Epidermal melanocyte (primary cell): ENCODE measurements around the gene CLC.
"Not testable (repeated sequence)": the region's sequence is repeated elsewhere in the genome, so short reads cannot be mapped to it uniquely, and the experiment has no call there.

Experiments used
- DNase-seq: peaks from one replicate; pipeline ENCODE4 v3.0.0; 2011; ENCODE audit warnings: low spot score; ENCODE audit not compliant: insufficient read length

Gene CLC

DNA sequence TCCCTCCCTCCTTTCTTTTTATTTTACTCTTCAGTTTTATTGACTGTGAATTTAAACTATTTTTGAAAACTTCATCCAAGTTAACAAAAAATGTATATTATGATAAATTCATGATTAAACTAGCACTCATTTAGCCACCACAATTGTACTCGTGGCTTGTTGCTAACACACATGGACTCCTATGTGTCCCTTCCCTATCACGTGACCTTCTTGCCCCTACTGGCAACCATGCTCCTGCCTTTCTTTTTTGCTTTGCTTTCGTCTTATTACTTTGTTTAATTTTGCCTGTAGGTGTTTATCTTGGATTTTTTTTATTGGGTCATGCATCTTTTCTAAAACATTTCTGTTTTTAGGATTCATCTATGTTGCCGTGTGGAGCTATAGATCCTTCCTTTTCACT is 8.2 kb downstream of the CLC start:
- DNase-seq: no peak

DNA sequence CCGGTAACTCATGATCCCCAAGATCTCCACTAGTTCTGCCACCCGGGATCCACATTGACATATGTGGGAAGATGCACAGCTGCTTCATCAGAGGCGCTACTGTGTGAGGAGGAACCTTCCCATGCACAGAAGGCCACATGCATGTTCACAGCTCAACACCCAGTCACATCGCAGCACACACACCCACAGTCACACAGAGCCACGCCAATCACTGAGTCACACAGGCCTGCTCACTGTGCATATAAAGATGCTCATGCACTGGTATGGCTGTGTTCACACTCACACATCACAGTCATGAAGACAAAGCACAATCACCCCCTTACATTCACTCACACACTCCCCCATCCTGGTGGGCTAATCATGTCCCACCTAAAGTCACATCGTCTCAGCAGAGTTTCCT is 9.8 kb downstream of the CLC start:
- no peak for DNase-seq

DNA sequence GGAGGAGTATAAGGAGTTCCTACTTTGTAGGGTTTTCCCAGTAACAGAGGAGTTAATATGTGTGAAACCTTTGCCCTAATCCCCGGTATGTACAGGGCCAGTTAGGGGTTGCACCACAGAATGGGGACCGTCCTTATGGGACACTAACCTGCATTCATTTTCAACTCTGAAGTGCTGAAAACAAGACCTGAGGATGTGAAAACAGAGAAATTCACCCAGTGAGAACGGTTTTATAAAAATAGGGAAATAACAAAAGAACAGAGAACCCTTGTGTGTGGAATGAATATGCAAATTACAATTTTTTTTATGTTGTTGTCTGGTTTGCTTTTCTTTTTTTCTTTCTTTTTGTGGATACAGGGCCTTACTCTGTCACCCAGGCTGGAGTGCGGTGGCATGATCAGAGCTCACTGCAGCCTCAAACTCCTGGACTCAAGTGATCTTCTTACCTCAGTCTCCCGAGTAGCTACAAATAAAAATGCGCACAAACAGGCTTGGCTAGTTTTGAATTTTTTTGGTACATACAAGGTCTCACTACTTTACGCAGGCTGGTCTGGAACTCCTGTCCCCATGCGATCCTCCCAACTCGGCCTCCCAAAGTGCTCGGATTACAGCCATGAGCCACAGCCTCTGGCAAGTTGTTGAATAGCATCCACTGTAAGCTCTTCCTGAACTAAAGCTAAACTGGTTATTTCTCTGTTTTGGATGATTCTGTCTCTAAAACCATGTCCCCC is 10.6 kb downstream of the CLC start:
- no peak for DNase-seq

DNA sequence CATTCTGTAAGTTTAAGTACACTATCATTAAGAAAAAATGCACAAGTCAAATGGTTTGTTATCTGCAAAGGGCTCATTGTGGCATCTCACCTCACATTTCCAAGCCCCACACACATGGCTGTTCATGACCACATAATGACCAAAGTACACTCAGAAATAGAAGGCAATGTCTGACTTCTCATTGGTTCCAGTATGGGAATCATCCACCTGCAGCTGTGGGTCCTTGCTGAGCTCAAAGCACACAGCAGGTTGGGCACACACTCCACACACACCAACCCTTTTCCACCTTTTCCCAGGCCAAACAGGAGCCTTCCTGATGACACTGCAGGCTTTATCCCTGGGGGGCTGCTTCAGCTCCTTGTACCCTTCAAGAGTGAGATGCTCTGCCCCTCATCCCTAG is 11.8 kb downstream of the CLC start:
- no peak for DNase-seq

DNA sequence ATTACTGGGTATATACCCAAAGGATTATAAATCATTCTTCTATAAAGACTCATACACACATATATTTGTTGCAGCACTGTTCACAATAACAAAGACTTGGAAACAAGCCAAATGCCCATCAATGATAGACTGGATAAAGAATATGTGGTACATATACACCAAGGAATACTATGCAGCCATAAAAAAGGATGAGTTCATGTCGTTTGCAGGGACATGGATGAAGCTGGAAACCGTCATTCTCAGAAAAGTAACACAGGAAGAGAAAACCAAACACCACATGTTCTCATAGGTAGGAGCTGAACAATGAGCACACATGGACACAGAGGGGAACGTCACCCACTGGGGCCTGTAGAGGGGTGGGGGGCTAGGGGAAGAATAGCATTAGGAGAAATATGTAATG is 17.7 kb downstream of the CLC start:
- not testable (repeated sequence) for DNase-seq

DNA sequence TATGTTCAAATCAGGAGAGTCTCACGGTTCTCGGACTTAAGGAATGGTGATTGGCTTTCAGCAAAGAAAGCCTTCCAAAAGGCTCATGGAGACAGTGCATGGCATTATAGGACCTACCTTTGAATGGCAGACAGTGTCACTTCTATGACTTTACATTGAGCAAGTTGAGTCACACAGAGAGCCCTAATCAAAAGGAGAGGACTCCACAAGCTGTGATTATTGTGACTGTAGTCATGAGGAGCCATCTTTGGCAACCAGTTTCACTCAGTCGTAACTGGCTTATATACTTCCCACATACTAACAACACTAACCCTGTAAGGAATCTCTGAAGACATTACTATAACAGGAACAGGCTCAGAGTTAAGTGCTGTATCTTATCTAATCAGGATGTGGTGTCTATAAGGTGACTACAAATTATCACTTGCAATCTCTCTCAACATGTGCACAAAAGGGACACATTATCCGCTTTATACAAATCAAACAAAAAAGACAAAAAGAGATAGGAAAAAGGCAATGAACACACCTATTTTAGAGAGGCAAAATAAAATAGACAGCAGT is 27.4 kb downstream of the CLC start:
- DNase-seq: no peak

DNA sequence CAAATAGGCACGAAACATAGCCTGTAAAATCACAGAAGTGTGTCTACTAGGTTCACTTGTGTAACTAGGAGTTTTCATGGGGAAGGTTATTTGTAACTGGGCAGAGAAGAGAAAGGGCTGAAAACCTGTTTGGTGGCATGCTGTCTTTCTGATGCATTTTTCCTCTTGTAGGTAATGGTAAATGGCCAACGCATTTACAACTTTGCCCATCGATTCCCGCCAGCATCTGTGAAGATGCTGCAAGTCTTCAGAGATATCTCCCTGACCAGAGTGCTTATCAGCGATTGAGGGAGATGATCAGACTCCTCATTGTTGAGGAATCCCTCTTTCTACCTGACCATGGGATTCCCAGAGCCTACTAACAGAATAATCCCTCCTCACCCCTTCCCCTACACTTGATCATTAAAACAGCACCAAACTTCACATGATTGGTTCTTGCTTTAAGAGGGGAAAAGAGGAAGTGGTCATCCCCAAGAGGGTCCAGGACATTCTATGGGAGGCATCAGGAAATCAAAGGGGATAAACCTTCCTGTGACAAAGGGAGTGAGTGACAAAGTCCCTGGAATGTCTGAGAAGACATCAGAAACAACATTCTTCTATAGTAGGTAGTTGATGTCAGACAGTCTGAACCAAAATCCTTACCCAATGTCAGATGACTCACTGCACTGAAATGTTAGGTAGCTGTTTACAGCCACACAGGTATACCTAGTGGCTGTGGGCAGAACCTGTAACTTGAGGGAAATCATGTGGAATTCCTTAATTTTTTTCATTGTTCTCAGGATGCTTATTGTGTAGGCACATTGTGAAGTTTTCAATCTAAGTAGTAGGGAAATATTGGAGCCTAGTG is 28.6 kb downstream of the CLC start:
- DNase-seq: no peak

DNA sequence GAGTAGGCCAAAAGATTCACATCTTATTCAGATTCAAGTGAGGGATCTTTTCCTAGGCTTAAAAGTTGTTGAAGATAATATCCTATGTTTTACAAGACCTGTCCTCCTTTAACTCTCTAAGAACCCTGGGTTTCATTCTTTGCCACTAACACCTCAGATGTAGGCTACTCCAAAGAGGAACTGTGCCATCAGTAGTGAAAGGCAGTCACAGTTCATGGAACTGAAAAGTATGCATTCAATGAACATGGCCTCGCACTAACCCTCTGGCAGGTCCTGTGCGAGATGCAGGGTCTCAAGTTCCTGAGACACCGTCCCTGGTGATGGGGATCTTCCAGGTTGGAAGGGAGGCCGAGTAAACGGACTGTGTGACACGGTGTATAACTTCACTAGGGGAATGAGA is 29.2 kb downstream of the CLC start:
- no peak for DNase-seq

DNA sequence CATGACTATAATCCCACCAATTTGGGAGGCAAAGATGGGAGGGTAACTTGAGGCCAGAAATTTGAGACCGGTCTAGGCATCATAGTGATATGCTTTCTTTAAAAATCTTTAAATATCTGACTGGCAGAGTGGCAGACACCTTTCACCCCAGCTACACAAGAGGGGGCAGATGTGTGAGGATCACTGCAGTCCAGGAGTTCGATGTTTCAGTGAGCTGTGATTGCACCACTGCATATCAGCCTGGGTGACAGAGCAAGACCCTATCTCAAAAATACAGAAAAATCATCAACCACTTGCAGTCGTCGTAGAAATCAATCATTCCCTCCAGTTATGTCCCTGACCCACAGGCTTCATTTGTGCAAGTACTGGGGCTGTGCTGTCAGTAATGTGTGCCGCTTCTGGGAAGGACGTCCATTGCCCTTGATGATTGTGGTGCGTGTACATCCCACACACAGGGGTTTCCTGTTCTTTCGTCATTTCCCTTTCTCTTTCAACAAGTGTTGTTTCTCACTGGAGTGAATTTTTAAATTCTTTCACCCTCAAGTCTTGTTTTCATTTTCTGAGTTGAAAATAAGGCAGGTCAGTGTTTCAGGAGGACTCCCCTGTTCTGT is 32.1 kb downstream of the CLC start:
- DNase-seq: no peak

DNA sequence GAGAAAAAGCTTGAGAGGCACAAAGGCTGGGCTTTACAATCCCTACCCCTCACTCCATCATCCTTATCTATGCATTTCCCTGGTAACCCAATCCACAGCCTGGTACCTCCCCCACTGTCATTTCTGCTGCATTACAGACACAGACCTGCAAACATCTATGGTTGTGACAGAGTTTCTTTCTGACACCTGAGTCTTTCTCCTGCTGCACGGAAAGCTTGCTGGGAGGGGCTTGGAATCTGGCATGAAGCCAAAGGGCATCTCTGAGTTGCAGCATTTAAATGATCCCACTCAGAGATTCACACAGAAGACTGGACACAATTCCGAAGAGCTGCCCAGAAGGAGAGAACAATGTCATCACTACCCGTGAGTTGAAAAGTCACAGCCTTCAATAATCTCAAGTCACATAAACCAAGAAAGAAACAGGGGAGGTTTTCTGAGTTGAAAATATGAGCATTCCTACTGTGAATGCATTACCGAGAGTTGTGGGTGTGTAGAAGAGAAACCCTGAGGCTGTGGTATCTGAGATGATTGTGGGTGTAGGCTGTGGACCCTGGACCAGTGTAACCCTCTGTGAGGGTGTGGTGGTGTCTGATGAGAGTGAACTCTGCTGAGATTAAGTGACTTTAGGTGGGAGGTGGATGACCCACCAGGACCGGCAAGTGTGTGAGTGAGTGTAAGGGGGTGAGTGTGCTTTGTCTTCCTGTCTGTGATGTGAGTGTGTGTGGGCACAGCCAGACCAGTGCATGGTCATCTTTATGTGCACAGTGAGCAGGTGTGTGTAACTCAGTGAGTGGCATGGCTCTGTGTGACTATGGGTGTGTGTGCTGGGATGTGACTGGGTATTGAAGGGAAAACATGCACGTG is 33.4 kb downstream of the CLC start, which contains the start of gene LGALS14:
TSS of gene LGALS14 (plus strand) at position 301 of the 864 bp plus-strand sequence. CDS start at position 349, 48 bp downstream.
- DNase-seq: no peak

DNA sequence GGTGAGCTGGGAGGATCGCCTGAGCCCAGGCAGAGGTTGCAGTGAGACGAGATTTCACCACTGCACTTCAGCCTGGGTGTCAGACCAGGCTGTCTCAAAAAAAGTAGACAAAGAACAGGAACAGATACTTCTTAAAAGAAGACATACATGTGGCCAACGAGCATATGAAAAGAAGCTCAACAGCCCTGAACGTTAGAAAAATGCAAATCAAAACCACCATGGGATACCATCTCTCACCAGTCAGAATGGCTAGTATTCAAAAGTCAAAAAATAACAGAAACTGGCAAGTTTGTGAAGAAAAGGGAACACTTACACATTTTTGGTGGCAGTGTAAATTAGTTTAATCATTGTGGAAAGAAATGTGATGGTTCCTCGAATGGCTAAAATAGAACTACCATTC is 36.5 kb downstream of the CLC start:
- DNase-seq: no peak

DNA sequence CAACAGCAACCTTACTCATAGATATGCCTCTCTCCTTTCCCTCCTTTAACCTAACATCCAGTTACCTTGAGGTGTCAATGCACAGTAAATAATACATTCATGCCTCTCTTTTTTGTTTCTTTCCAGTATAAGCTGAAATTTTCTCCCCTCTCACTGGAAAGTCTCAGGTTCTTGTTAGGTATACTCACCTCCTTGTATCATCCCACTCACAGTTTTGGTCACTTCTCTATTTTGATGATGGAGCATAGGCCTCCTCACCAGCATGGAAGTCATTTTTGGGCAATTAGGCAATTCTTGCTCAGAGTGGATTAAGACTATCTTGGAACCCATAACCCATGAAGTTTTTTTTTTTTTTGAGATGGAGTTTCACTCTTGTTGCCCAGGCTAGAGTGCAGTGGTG is 39.3 kb downstream of the CLC start:
- DNase-seq: no peak

DNA sequence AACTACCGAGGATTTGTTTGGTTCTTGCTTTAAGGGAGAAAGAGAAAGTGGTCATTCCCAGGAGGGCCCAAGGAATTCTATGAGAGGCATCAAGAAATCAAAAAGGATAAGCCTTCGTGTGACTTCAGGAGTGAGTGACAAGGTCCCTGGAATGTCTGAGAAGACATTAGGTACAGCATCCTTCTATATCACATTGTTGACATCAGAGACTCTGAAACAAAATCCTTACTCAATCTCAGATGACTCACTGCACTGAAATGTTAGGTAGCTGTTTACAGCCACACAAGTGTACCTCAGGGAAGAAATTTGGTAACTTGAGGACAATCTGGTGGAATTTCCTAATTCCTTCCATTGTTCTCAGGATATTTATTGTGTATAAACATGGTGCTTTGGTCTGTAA is 41.4 kb downstream of the CLC start:
- DNase-seq: no peak

DNA sequence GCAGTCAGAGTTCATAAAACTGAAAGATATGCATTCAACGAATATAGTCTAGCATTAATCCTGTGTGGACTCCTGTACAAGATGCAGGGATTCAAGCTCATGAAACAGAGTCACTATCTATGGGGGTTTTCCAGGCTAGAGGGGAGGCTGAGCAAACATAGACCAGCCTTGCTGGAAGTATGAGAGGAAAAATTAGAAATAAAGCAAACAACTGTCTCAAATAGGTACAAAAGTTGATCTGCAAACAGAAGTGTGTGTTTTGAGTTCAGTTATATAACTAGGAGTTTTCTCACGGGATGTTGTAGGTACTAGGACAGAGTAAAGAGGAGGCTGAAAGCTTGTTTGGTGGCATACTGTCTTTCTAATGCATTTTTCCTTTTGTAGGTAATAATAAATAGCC is 42.1 kb downstream of the CLC start:
- no peak for DNase-seq

DNA sequence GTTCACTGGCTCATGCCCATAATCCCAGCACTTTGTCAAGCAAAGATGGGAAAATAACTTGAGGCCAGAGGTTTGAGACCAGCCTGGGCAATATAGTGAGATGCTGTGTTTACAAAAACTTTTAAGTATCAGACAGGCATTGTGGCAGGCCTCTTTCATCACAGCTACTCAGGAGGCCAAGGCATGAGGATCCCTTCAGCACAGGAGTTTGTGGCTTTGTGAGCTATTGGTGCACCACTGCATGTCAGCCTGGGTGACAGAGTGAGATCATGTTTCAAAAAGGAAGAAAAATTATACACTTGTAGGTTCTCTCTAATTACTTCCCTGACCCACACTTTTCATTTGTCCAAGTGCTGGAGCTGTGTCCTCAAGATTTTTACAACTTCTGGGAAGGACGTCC is 45.0 kb downstream of the CLC start:
- DNase-seq: no peak

DNA sequence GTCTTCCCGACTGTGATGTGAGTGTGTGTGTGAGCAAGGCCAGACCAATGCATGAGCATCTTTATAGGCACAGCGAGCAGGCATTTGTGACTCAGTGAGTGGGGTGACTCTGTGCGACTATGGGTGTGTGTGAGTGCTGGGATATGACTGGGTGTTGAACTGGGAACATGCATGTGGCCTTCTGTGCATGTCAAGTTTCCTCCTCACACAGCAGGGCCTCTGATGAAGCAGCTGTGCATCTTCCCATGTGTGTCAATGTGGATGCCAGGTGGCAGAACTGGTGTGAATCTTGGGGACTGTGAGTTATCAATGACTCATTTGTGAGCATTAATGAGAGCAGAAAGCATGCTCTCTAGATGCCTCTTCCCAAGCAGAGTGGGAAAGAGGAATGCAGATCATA is 45.7 kb downstream of the CLC start:
- DNase-seq: no peak

DNA sequence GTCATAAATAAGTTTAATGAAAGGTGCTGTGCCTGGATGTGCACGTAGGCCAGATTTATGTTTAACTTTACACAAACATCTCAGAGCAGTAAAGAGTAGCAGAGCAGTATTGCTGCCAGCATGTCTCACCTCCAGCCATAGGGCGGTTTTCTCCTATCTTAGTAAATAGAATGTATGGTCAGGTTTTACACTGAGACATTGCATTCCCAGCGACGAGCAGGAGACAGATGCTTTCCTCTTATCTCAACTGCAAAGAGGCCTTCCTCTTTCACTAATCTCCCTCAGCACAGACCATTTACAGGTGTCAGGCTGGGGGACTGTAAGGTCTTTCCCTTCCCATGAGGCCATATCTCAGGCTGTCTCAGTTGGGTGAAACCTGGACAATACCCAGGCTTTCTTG is 49.2 kb downstream of the CLC start:
- DNase-seq: not testable (repeated sequence)

DNA sequence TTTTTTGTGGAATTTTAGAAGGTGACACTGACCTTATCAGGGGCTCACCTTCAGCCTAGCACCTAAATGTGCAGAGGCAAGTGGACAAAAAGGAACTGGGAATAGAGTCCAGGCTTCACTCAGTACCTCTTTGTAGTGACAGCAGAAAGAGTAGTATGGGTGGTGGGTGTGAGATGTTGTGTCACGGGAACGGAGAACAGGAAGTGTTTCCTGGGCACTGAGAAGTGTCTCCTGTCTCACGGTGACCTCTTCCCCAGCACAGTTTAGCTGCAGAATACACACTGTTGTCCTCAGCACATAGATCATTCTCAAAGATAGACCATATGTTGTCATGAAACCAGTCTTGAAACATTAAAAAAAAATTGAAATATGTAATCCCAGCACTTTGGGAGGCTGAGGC is 51.1 kb downstream of the CLC start:
- no peak for DNase-seq

DNA sequence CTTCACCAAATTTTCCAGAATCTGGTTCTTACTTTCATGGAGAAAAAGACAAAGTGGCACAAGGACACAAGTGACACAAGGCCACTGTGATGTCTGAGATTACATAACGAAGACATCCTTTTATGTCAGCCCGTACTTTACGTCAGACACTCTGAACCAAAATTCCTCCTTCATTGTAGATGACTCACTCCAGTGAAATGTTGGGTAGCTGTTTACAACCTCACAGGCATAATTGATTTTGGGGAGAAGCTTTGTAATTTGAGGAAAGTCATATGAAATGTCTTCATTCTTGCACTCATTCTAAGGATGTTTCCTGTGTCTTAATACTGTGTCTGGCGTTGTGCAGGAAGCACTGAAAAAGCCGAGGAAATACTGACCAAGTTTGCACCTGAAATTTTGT is 53.6 kb downstream of the CLC start:
- DNase-seq: no peak

DNA sequence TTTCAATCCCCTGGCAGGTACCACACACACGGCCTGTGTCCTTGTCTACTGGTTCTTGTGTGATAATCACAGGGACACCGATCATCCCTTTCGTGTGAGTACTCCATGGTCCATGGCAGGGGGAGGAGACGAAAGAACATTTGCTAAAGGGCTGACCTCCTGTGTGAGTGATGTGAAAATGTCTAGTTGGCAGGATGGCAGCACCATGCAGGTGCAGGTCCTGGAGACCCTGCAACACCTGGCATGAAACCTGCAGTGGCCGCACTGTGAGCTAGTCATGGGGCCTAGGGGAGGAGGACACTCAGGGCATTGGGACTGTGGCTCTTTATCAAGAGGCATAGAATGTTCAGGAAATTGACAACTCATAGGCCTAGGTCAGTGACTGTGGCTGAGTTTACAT is 56.4 kb downstream of the CLC start:
- DNase-seq: no peak
